Type B pancreatic cell (in vitro differentiated cells): ENCODE measurements around the gene MARCKS. TPM values are rescaled to one million over a fixed set of nuclear protein-coding genes. Genes with fewer than 3 reads are reported as not detected.

Source experiments
- DNase-seq: peaks from one replicate; pipeline ENCODE4 v3.0.0; 2021; ENCODE audit warnings: mixed read lengths; ENCODE audit not compliant: unreplicated experiment; ENCODE audit errors: extremely low spot score
- H3K27ac Mint-ChIP-seq: 2 replicates; pipeline ENCODE4 v1.8.0; 2021; ENCODE audit warnings: mild to moderate bottlenecking, mixed read lengths
- H3K27me3 Mint-ChIP-seq: 2 replicates; pipeline ENCODE4 v1.8.0; 2021; ENCODE audit warnings: mixed read lengths
- H3K36me3 Mint-ChIP-seq: 2 replicates; pipeline ENCODE4 v1.8.0; 2021; ENCODE audit warnings: mixed read lengths
- H3K4me1 Mint-ChIP-seq: one replicate; pipeline ENCODE4 v1.8.0; 2021; ENCODE audit warnings: mixed read lengths; ENCODE audit not compliant: unreplicated experiment
- H3K4me3 Mint-ChIP-seq: 2 replicates; pipeline ENCODE4 v1.8.0; 2021; ENCODE audit warnings: mild to moderate bottlenecking, mixed read lengths
- H3K9me3 Mint-ChIP-seq: 2 replicates; pipeline ENCODE4 v1.8.0; 2021; ENCODE audit warnings: mixed read lengths
- total RNA-seq: library from RNA; stranded (reverse); gene quantifications from 2 replicates; pipeline ENCODE4 v1.2.1, GENCODE V29; 2021; ENCODE audit warnings: low replicate concordance
- TF ChIP-seq, protein P1 (sequence below): fragments of 200-600 bp; sonication (generic); conservative IDR thresholded peaks from 2 replicates; pipeline ENCODE4 v1.5.0; 2021; ENCODE audit warnings: antibody characterized with exemption, mild to moderate bottlenecking

Gene MARCKS
- total RNA-seq, 1 donor from 2014 or later: 236 TPM

DNA sequence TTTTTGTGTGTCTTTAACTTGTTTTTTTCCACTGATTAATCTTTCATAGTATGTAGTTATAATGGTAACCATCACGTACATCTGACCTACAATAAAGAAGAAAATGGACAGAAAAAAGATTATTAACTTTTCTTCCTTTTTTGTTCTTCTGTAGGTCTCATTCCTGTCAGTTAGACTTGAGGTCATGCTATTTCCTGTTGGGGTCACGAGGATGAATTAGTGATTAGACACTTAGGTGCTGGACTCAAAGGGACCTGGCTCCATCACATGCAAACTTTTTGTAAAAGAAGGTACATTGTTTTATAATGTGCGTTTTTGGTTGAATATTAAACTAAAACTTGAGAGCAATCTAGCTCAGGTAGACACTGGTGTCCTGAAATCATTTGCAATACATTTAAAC, 14.8 kb downstream of the MARCKS start:
- TF ChIP-seq, protein P1, sequence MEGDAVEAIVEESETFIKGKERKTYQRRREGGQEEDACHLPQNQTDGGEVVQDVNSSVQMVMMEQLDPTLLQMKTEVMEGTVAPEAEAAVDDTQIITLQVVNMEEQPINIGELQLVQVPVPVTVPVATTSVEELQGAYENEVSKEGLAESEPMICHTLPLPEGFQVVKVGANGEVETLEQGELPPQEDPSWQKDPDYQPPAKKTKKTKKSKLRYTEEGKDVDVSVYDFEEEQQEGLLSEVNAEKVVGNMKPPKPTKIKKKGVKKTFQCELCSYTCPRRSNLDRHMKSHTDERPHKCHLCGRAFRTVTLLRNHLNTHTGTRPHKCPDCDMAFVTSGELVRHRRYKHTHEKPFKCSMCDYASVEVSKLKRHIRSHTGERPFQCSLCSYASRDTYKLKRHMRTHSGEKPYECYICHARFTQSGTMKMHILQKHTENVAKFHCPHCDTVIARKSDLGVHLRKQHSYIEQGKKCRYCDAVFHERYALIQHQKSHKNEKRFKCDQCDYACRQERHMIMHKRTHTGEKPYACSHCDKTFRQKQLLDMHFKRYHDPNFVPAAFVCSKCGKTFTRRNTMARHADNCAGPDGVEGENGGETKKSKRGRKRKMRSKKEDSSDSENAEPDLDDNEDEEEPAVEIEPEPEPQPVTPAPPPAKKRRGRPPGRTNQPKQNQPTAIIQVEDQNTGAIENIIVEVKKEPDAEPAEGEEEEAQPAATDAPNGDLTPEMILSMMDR: no peak
- Mint-ChIP-seq H3K9me3 (no peaks in the 10 kb centered on the region), H3K27me3 (no peaks in the 10 kb centered on the region), H3K4me3 (no peak overlapping the region), H3K36me3 (no peaks in the 10 kb centered on the region), H3K4me1 (peaks cover 6% of the 10 kb centered on the region), H3K27ac (no peak overlapping the region)
- no peak for DNase-seq

DNA sequence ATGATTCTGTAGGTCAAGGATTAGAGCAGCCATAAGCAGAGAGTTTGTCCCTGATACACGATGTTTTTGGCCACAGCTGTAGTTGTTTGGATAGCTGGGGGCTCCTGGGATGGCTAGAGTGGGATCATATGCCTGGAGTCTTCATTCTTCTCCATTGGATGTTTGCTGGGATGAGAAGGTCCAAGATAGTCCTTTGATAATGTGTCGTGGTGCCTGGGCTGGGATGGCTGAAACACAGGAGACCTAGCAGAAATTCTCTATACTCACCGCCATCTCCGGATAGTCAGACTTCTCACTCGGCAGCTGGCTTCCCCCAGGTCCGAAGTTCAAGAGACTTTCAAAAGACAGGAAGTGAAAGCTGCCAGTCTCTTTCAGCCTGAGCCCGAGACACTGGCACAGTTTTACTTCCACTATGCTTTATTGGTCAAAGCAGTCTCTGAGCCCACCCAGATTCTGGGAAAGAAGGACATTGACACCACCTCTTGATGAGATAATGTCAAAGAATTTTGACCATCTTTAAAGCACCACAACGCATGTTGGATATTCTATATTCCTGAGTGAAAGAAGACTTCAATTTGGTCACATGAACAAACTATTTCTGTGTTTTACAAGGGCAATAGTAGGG, 16.0 kb downstream of the MARCKS start:
- DNase-seq: no peak
- Mint-ChIP-seq H3K36me3 (no peaks in the 10 kb centered on the region), H3K27ac (no peak overlapping the region), H3K4me1 (peaks cover 6% of the 10 kb centered on the region), H3K27me3 (no peaks in the 10 kb centered on the region), H3K9me3 (no peaks in the 10 kb centered on the region), H3K4me3 (peak overlapping the region; percentile 61)
- TF ChIP-seq, protein P1: no peak

DNA sequence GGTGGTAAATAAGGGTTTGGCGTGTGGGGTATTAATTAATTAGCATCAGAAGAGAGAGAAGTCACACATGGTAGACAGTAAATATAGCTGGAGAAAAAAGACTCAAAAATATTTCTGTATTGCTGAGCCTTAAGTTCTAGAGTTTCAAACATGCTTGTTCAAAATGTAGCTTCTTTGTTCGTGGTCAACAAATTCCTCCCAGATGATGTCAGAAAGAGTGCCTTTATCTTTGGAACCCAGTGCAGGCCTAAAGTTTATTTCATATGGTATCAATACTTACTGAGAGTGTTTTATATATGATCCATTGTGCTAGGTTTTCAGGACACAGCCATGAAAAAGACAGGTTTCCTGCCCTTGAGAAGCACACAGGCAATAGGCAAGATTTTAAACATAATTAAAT, 18.3 kb downstream of the MARCKS start:
- TF ChIP-seq, protein P1: no peak
- no peaks in the 10 kb centered on the region for H3K27me3 Mint-ChIP-seq
- peaks cover 14% of the 10 kb centered on the region for H3K4me1 Mint-ChIP-seq
- H3K9me3 Mint-ChIP-seq: no peaks in the 10 kb centered on the region
- no peak overlapping the region for H3K4me3 Mint-ChIP-seq
- H3K27ac Mint-ChIP-seq: peak overlapping the region; percentile 71
- no peak for DNase-seq
- no peaks in the 10 kb centered on the region for H3K36me3 Mint-ChIP-seq

DNA sequence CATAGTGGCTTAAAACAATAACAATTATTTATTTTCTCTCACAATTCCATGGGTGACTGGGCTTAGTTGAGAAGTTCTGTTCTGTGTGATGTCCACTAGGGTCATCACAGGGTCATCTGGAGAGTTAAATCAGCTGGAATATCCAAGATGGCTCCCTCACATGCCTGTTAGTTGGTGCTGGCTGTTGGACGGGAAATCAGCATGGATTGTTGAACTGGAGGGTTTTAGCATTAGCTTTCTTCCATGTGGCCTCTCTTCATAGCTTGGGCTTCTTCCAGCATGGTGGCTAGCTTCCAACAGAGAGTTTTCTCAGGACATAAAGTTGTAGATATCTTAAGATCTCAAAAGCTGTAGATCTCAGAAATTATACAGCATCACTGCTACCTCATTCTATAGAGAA, 19.6 kb downstream of the MARCKS start:
- TF ChIP-seq, protein P1: no peak
- peaks cover 14% of the 10 kb centered on the region for H3K4me1 Mint-ChIP-seq
- no peaks in the 10 kb centered on the region for H3K27me3 Mint-ChIP-seq
- H3K27ac Mint-ChIP-seq: no peak overlapping the region
- no peaks in the 10 kb centered on the region for H3K9me3 Mint-ChIP-seq
- H3K36me3 Mint-ChIP-seq: no peaks in the 10 kb centered on the region
- no peak overlapping the region for H3K4me3 Mint-ChIP-seq
- DNase-seq: no peak

DNA sequence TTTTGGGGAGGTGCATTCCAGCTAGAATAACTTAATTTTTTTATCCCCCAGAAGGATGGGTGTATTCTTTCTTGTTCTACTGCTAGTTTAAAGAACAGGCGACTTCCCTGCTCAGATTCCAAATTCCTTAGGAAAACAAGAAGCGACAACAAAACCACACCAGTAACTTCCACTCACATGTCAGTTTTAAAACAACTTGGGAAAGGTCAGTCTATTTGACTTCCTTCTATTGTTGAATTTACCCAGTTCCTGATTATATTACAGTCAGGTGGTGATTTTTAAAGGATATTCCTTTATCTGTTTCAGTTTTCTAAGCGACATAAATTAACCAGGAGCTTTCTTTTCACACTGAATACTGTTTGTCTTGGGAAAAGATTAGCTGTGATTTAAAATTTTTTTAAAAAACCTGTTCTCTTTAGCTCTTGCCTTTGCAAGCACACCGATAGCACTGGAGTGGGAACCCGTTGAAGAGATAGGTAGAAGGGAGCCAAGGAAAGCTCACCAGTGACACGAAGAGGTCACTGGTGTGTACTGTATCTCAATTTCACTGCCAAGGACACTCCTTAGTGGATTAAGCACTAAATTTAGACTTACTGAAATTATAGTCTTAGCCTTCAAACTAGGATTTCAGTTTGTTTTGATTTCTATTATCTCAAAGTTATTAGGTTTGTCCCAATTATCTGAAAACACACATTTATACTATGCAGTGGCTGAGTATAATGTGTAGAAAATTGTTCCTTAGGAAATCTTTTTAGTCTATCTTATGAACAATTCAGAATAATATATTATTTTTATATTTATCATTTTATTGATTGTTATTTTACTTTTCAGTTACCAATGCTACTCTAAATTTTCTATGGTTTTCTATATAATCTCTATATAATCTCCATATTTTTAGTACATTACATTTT, 22.3 kb downstream of the MARCKS start:
- DNase-seq: no peak
- Mint-ChIP-seq H3K4me1 (peaks cover 19% of the 10 kb centered on the region), H3K27me3 (peaks cover 3% of the 10 kb centered on the region), H3K27ac (peak overlapping the region; percentile 3), H3K4me3 (peak overlapping the region; percentile 42), H3K9me3 (no peaks in the 10 kb centered on the region), H3K36me3 (no peaks in the 10 kb centered on the region)
- TF ChIP-seq, protein P1: peak; percentile 87
